Activated CD4-positive, alpha-beta T cell treated with anti-CD3 and anti-CD28 coated beads, Interleukin-10, Interleukin-2, amounts not matched to agents 100 ng/mL and 50 ng/mL, durations not matched to agents 16 hours and 8 hours (primary cell): ENCODE results near the gene ZNF536.

ENCODE experiments used
- DNase-seq: peaks from one replicate; pipeline ENCODE4 v3.0.0-alpha.2; 2020

Gene ZNF536

DNA sequence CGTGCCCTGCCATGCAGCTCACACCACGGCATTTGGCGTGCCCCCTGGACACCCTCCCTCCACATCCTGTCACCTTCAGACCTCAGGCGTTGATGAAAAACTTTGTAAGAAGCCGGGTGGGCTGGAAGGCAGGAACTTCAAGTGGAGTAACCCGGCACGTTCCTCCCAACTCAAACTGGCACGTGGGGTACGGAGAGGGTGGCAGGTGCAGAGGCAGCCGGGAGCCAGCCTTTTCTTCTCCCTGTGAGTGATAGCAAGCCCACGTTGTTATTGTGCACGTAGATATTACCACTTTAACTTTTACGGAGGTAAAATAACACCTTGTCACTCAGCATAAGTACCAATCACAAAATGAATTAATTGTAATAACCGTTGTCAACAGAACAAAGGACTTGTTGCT lies 198.0 kb downstream of the ZNF536 start:
- DNase-seq, result no peak

DNA sequence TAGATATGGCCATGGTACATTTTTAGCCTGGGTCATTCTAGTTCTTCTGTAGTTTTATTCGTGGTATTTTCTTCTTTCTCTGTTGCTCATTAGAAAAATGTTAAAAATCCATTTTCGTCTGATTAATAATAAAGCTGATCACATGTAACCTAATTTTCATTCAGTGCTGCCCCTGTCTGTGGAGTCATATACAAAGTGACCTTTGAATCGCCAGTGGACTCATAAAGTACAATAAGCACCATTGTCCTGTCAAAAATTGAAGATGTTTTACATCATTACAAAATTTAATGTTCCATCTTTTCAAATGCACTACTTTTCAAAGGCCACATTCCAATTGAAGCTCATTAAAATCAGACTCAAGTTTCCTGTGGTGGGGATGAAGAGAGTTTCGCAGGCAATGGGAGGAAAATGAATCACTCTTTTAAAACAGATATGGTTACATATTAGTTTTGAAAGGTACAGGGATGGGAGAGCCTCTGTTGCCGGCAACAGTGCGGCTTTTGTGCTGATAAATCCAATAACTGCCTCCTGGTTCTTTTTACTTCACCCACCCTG lies 205.4 kb downstream of the ZNF536 start:
- no peak for DNase-seq

DNA sequence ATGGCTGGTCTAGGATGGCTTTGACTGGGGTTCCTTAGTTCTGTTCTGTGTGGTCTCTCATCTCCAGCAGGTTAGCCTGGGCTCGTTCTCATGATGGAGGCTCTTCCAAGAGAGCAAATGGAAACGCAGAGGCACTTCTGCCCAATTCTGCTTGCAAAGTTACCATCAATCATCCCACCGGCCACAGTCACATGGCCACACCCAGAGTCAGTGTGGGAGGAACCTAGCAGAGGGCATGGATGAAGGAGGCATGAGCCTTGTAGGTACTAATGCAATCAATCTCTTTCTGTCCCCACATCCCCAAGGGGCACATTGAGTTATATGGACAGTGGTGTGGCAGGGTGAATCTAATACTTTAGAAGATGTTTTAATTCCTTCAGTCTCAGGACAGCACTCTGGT lies 207.2 kb downstream of the ZNF536 start:
- no peak for DNase-seq

DNA sequence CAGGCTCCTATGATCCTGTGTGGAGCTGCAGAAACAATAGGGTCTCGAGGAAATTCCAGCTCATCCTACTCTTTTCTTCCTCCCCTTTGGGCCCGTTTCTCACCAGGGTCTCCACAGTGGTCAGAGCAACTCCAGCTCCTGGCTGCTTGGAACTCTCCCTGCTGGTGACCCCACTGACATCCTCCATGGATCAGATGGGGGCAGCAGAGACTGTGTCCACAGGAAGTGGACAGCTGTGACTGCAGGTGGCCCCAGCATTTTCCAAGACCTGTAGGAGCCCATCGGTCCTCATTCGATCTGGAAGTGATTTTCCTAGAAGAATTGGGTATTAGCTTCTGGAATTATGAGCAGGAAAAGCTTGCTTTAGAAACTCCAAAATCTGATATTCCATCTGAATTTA lies 208.5 kb downstream of the ZNF536 start:
- no peak for DNase-seq

DNA sequence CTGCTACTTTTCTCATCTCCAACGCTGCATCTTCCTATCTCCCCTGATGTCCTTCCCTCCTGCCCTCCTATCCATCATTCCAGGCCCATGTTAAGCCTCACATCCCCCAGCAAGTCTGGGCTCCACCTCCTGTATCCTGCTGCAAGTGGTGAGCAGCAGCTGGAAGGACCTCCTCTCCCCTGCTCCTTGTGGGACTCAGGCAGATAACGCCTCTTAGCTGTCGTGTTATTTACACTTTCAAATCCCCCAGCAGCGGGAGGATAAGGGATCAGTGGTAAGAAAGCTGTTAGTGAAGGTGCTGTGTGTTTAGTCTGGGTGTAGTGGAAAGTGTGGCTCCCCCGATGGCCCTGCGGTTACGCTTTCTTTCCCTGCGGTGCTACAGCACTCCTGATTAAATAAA lies 211.9 kb downstream of the ZNF536 start:
- DNase-seq, result no peak

DNA sequence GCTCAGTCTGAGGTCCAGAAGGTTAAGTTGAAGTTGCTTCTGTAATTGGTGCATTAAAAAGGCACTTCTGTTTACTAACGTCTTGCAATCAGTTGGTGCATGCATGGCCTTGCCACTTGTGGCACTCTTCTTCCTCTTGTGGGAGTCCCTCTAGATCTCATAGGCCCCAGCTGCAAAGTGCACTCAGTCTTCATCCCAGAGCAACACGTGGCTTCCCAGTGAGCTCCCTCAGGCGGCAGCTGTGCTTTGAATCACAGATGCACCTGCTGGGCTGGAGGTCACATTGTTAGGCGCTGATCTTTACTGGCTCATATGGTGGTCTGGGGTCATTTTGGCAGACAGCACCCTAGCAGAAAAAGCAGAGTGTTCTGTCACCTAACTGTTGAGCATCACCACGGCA lies 215.7 kb downstream of the ZNF536 start:
- DNase-seq, result no peak

DNA sequence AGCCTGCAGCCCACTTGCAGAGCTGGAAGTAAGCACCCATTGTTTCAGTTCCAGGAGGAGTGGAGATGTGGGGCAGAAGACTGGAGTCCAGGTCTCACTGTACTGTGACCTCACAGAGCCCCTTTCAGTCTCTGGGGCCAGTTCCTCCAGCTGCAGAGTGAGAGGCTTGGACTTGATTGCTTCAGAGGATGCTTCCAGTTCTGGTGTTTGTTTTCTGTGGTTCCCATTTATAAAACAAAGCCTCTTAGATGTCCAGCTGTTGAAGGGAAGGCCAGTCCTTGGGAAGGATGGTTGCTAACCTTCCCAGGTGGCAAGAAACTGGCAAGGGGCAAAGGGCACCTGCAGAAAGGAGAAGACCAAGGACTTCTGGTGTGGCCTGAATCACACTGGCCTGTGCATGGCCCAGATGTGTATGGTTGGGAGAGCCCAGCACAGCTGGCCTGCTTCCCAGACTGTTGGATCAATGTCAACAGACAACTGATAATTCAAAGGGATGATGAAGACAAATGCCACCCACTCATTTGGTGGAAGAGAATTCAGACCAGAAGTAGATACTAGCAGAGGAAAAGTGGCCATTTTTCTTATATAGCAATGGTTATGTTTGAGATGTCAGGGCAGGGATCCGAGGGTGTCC lies 218.5 kb downstream of the ZNF536 start:
- no peak for DNase-seq

DNA sequence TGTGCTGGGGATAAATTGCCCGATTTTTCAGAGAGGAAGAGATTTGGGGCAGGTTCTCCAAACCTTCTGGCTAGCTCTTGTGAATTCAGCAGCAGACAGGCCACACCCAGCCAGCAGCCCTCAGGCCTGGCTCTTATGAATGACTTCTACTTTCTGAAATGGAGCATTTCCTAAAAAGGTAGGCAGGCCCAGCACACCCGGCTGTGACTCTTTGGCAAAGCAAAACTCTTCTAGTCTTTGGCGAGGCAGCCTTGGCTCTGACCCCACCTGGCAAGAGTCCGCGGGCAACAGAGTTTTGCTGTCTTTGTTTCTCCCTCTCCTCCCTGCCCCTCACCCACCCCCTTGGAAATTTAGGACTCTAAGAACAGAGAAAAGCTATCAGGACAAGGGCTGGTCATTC lies 221.2 kb downstream of the ZNF536 start:
- no peak for DNase-seq

DNA sequence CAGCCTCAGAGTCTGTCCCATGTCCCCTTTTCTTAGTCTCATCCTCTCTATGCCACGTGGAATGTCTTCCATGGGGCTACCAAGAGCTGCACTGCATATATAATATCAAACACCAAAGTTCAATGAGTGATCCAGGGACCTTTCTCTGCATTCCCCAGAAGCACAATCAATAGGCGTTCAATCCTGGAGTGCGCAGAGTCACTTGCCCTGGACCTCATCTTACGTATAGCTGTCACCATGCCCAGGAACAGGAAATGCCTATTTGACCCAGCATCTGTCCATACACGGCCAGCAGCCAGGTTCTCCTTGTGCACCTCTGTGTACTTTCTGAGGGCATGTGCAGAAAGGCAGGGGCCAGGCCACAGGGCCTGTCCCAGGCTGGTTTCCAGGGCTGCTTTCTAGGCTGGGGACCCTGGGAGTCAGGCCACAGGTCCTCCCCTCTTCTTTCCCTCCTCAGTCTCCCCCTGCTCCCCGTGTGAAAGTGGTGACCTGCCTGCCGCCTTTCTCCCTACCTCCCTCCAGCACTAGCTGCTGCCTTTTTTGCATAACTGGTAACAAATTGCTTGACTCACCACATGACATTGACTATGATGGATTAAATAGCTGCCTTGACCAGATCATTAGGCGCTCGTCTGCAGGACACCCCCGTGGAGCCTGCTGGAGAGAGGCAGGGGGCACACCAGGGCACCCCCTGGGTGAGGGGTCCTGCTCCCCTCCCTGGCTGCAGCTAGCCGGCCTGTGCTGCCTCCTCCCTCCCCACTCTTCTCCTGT lies 222.0 kb downstream of the ZNF536 start:
- no peak for DNase-seq

DNA sequence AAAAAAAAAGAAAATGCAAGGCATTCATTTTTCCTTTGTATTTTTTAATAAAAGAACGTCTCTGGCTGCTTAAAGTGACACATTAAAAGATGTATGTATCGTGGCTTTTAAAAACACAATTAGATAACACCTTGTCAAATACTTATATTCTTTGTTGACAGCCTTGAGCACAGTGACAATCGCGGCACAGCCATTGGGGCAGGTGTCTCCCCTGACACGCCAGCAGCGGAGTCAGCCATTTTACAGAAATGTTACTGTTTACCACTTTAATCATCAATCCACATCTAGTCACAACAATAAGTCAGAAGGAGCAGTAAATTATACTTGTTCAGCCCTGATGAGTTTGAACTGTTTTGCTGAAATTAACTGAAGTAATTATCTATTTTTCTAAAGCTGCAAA lies 224.1 kb downstream of the ZNF536 start:
- DNase-seq, result no peak

DNA sequence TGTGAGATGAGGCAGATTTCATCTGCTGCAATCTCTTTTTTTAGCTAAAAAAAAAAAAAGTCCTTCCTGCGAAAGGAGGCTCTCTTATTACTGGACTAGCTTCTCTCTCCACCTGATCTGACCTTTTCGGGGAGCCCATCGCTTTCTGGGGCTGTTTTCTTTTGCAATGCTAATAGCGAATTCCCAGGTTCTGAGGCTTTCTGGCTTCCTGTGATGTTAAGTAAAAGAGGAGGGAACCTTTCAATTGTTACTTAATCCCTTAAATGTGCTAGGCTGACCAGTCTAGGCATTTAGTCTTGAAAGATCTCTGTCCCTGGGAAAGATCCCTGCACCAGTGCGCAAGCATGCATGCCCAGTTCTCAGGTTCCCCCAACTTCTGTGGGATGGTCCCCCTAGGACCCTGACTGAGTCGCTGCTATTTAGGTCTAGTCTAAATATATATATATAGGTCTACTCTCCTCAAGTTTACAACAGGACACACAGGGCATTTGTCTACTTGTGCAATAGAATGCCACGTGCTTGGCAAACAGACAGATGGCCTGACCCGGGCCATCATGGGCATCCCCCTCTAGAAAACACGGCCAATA lies 224.7 kb downstream of the ZNF536 start:
- DNase-seq, result no peak

DNA sequence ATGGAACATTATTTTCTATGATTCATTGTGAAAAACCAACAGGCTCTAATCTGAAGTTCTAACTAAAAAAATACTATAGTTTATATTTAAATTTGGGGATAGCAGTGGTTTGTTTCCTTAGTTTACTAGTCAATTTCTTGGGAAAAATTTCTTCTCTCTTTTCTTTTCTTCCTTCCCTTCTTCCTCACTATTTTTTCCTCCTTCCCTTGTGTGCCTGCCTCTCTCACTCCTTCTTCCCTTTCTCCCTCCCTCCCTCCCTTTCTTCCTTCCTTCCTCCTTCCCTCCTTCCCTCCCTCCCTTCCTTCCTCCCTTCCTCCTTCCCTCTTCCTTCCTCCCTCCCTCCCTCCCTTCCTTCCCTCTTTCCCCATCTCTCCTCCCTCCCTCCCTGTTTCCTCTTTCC lies 226.5 kb downstream of the ZNF536 start:
- no peak for DNase-seq

DNA sequence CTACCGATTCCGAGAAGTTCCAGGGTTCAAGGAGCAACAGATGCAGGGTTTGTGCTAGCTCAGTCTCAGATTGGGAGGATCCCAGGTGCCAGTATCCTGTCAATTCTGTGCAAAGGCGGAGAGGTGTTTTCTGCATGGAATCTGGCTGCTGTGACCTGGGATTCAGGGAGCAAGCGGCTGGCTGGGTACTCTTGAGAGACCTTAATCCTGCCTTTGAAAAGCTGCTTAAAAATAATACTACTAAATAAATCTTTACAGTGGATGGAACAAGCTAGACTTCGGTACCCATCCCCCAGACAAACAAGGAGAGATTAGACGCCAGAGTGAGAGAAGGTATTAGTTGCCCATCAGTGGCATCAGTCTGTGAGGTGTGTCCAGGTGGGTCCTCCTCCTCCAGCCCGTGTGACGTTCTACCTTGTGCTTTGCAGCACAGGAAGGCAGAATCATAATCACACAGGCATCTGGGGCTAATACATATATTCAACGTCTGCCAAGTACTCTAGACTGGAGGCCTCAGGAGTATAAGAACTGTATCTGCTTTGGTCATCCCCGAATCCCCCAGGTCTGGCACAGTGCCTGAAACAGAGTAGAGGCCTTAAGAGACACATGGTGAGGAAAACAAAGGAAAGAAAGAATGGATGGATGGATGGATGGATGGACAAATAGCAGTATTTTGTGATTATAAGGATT lies 230.6 kb downstream of the ZNF536 start:
- DNase-seq, result no peak

DNA sequence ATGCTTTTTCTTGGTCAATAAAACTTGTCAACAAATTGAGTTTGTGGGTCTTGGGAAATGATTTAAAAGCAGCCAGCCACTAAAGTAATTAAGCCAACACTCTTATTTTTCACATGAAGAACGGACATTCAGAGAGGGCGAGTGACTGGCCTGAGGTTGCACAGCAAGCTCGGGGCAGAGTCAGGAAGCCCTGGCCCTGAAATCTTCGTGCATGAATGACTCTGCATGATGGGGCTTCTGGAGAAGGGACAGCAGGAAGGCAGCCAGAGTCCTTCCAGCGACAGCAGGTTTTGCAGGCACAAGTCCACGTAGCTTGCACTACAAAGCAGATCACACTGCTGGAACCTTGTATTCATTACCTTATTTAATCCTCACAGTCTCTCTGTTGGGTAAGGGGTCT lies 232.5 kb downstream of the ZNF536 start:
- DNase-seq, result no peak

DNA sequence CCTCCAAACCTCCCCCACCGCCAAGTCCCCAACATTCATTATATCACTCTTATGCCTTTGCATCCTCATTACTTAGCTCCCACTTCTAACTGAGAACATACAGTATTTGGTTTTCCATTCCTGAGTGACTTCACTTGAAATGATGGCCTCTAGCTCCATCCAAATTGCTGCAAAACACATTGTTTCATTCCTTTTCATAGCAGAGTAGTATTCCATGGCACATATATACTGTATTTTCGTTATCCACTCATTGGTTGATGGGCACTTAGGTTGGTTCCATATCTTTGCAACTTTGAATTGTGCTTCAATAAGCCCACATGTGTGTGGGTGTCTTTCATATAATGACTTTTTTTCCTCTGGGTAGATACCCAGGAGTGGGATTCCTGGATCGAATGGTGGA lies 233.1 kb downstream of the ZNF536 start:
- DNase-seq, result no peak

DNA sequence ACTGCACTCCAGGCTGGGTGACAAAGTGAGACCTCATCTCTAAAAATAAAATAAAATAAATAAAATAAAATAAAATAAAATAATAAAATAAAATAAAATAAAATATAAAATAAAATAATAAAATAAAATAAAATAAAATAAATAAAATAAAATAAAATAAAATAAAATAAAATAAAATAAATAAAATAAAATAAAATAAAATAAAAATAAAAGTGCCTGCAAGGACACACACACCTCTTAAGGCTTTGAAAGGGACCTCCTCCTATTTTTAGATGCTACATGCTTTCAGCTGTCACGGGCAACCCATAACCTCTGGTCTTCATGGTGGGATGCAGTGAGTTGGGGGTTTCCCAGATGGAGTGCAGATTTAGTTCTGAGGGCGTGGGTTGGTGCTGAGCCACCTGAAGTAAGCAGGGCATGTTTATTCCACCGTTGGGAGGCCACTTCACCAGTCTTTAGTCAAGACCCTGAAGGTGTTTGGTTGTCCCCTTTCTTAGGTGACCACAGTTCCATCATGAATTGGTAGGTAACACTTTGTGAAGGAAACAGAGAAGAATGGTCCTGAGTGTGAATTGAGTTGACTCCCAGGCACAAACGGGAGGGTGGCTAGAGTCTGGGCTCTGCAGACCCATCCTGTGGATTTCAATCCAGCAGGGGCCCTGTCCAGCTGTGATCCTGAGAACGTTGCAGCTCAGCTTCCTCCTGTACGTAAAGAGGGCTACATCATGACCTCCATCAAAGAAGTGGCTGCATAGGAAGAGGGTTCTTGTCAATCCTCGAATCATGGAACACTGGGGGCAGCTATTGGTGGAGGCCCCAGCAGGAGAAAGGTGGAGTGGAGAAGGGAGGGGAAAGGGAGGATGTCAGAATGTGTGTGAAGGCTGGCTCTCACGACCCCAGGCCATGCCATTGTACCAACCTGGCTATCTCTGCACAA lies 234.2 kb downstream of the ZNF536 start:
- no peak for DNase-seq
